Fibroblast of lung (primary cell): ENCODE data around the gene EMC6. TPM values are rescaled to one million over a fixed set of nuclear protein-coding genes. Genes with fewer than 3 reads are reported as not detected.

ENCODE experiments used
- DNase-seq, 2 donors: peaks; one replicate each; pipeline versions ENCODE4 v3.0.0 to v3.0.0-alpha.2; 2010; ENCODE audit warnings: low read depth in 2 of 2
- H2AFZ ChIP-seq: 2 replicates; pipeline ENCODE4 v1.5.1; 2012; ENCODE audit warnings: low read length, control low read depth, inconsistent platforms
- H3K27ac ChIP-seq: 2 replicates; pipeline ENCODE4 v1.5.1; 2011; ENCODE audit warnings: low read length, control low read depth; ENCODE audit not compliant: insufficient read depth
- H3K27me3 ChIP-seq: 2 replicates; pipeline ENCODE4 v1.5.1; 2011; ENCODE audit warnings: mild to moderate bottlenecking, low read length; ENCODE audit not compliant: control insufficient read depth, insufficient read depth
- H3K36me3 ChIP-seq: 2 replicates; pipeline ENCODE4 v1.5.1; 2011; ENCODE audit warnings: low read length; ENCODE audit not compliant: control insufficient read depth, insufficient read depth
- H3K4me1 ChIP-seq: 2 replicates; pipeline ENCODE4 v1.5.1; 2011; ENCODE audit warnings: low read length; ENCODE audit not compliant: control insufficient read depth, insufficient read depth; ENCODE audit errors: extremely low read depth
- H3K4me2 ChIP-seq: 2 replicates; pipeline ENCODE4 v1.5.1; 2011; ENCODE audit warnings: low read length, control low read depth; ENCODE audit not compliant: insufficient read depth; ENCODE audit errors: extremely low read depth
- H3K4me3 ChIP-seq, 4 experiments: fragments of 200-600 bp in 1 of 4; sonication (generic) in 1 of 4; replicated peaks in 1 of 4; 2 replicates each; pipeline ENCODE4 v1.5.1; 2011 to 2016; ENCODE audit warnings: low read length in 4 of 4, low read depth in 3 of 4, mild to moderate bottlenecking in 3 of 4, control low read depth in 2 of 4, inconsistent platforms in 1 of 4, mixed read lengths in 1 of 4; ENCODE audit not compliant: insufficient read depth in 1 of 4; ENCODE audit errors: control extremely low read depth in 1 of 4
- H3K79me2 ChIP-seq: 2 replicates; pipeline ENCODE4 v1.5.1; 2012; ENCODE audit warnings: mild to moderate bottlenecking, low read length, inconsistent platforms; ENCODE audit not compliant: control insufficient read depth, insufficient read depth
- H3K9ac ChIP-seq: 2 replicates; pipeline ENCODE4 v1.5.1; 2011; ENCODE audit warnings: mild to moderate bottlenecking, low read length, control low read depth; ENCODE audit not compliant: insufficient read depth
- H3K9me3 ChIP-seq: 2 replicates; pipeline ENCODE4 v1.5.1; 2012; ENCODE audit warnings: low read depth, low read length; ENCODE audit not compliant: control insufficient read depth, insufficient read depth
- H4K20me1 ChIP-seq: 2 replicates; pipeline ENCODE4 v1.5.1; 2011; ENCODE audit warnings: low read length; ENCODE audit not compliant: control insufficient read depth, insufficient read depth; ENCODE audit errors: extremely low read depth
- CTCF ChIP-seq, 2 donors: IDR thresholded peaks in 1 of 2; conservative IDR thresholded peaks in 1 of 2; 1 replicate in 1 of 2; 2 replicates in 1 of 2; pipeline ENCODE4 v1.5.1; 2011 to 2012; ENCODE audit warnings: low read length in 2 of 2, control low read depth in 1 of 2, inconsistent platforms in 1 of 2, low read depth in 1 of 2, mild to moderate bottlenecking in 1 of 2
- EZH2 ChIP-seq: IDR thresholded peaks from 2 replicates; pipeline ENCODE4 v1.5.1; 2012; ENCODE audit warnings: low read length, control low read depth, mild to moderate bottlenecking; ENCODE audit errors: missing control alignments
- polyA plus RNA-seq, 2 donors: library from polyadenylated mRNA; depleted of rRNA in 1 of 2; stranded (reverse) in 1 of 2; unstranded in 1 of 2; fragments of >200 nt; gene quantifications; 2 replicates each; pipeline ENCODE4 v1.2.1, GENCODE V29; 2011 to 2012; ENCODE audit warnings: missing spikeins in 1 of 2
- total RNA-seq: library from RNA; depleted of rRNA; stranded (reverse); fragments of >200 nt; gene quantifications from 2 replicates; pipeline ENCODE4 v1.2.1, GENCODE V29; 2014

Gene EMC6
- total and polyA plus RNA-seq, 2 donors (not counting 1 experiment from before 2014, with no cell fraction given), result 15.4 to 20.6 TPM

- no peaks in the 10 kb centered on the region for H4K20me1 ChIP-seq
Observed at GRCh38 chr17:3683054-3683511, 14.5 kb downstream of the EMC6 start.

DNA sequence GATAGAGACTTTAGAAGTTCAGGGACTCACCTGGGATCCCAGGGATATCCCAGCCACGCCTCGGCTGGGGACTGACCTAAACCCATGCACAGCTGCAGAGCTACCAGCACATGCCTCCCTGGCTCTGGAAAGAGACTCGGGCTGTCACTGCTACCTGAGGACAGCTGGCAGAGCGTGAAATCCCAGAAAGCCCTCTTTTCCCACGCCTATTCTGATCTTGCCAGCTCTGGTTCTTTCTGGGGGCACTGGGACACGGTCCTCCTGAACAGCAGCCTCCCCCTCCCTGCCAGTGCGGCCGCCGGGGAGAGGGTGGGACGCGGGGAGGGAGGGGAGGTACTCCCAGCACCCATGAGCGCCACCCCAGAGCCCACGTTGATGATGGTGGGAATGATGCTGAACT is 16.6 kb downstream of the EMC6 start:
- TF ChIP-seq CTCF (conservative IDR thresholded peaks at IDR 0.05 in 1 of 2, IDR thresholded peaks at IDR 0.05 in 1 of 2; ENCODE audit: low read depth in 1 of 2, low read length in 2 of 2), result no peak
- no peak for TF ChIP-seq EZH2
- Histone ChIP-seq H3K9ac (no peak overlapping the region), H3K27ac (no peak overlapping the region), H3K4me1 (no peaks in the 10 kb centered on the region), H2AFZ (no peak overlapping the region), H3K79me2 (no peaks in the 10 kb centered on the region), H3K4me2 (no peak overlapping the region), H3K36me3 (no peaks in the 10 kb centered on the region), H3K27me3 (no peaks in the 10 kb centered on the region), H3K4me3 (no peak overlapping the region), H3K9me3 (no peaks in the 10 kb centered on the region), H4K20me1 (no peaks in the 10 kb centered on the region)
- no peak for DNase-seq

More at GRCh38 chr17:3683054-3683511, 14.5 kb downstream of the EMC6 start:
- no peak for TF ChIP-seq EZH2
- TF ChIP-seq CTCF (conservative IDR thresholded peaks at IDR 0.05 in 1 of 2, IDR thresholded peaks at IDR 0.05 in 1 of 2; ENCODE audit: low read depth in 1 of 2, low read length in 2 of 2), result peak; percentile 95 to 98
- H3K4me1 ChIP-seq, result no peaks in the 10 kb centered on the region
- no peak overlapping the region for H3K9ac ChIP-seq
- no peak overlapping the region for H3K4me2 ChIP-seq
- H3K36me3 ChIP-seq, result no peaks in the 10 kb centered on the region
- no peak overlapping the region for H3K27ac ChIP-seq
- DNase-seq, result no peak
- no peaks in the 10 kb centered on the region for H3K79me2 ChIP-seq
- no peak overlapping the region for H2AFZ ChIP-seq
- no peaks in the 10 kb centered on the region for H3K9me3 ChIP-seq
- H3K4me3 ChIP-seq, result no peak overlapping the region
- H3K27me3 ChIP-seq, result no peaks in the 10 kb centered on the region

DNA sequence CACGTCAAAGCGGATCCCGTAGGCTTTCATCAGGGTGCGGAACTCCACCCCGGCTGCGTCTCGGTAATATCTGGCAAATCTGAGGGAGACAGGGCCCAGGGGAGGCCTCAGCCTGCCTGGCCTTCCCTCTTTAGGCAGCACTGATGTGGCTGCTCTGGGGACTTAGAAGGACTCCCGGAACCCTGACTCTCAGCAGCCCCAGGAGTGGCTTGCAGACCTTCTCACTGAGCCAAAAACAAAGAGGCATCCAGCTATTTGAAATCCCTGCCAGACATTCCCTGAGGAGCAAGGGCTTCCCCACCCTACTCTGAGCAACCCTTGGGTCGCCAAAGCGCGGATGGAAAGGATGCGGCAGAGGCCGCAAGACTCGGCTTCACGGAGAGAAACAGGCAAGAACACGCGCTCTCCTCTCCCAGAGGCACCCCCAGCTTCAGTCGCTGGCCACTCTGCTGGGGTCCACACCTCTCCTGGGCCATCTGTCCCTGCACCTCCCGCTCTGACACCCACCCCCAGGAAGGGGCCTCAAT is 19.5 kb downstream of the EMC6 start:
- H4K20me1 ChIP-seq, result no peaks in the 10 kb centered on the region
- H3K4me3 ChIP-seq, result no peak overlapping the region
- TF ChIP-seq CTCF (conservative IDR thresholded peaks at IDR 0.05 in 1 of 2, IDR thresholded peaks at IDR 0.05 in 1 of 2; ENCODE audit: low read depth in 1 of 2, low read length in 2 of 2) (no peak), EZH2 (no peak)
- no peaks in the 10 kb centered on the region for H3K4me1 ChIP-seq
- H3K4me2 ChIP-seq, result no peak overlapping the region
- no peak overlapping the region for H3K27ac ChIP-seq
- H2AFZ ChIP-seq, result no peak overlapping the region
- no peaks in the 10 kb centered on the region for H3K36me3 ChIP-seq
- H3K27me3 ChIP-seq, result no peaks in the 10 kb centered on the region
- no peaks in the 10 kb centered on the region for H3K9me3 ChIP-seq
- H3K9ac ChIP-seq, result no peak overlapping the region
- DNase-seq, result no peak
- H3K79me2 ChIP-seq, result no peaks in the 10 kb centered on the region
